ENCODE results near the gene KRT34.
"Not testable (repeated sequence)": the region's sequence is repeated elsewhere in the genome, so short reads cannot be mapped to it uniquely, and the experiment has no call there.

The KRT34 gene

GRCh38 chr17:41393294-41393693 lies 11.2 kb upstream of the KRT34 start:
- H3K9ac ChIP-seq (ENCODE audit: low read depth in 1 of 2, low read length in 2 of 2), result no peak overlapping the region
- H3K36me3 ChIP-seq (ENCODE audit: control insufficient read depth in 1 of 2, insufficient read depth in 2 of 2, low read length in 2 of 2), result no peaks in the 10 kb centered on the region
- no peaks in the 10 kb centered on the region for H3K27me3 ChIP-seq (ENCODE audit: control insufficient read depth in 1 of 2, insufficient read depth in 2 of 2, low read length in 2 of 2)
- no peak overlapping the region for H3K27ac ChIP-seq (ENCODE audit: low read depth, low read length)
- no peak overlapping the region for H3K4me3 ChIP-seq (ENCODE audit: low read depth in 1 of 2, low read length in 2 of 2)
- no peaks in the 10 kb centered on the region for H3K9me3 ChIP-seq (ENCODE audit: control insufficient read depth in 1 of 2, low read length in 2 of 2)
- H3K4me1 ChIP-seq (ENCODE audit: control insufficient read depth in 1 of 2, insufficient read depth in 2 of 2, low read length in 2 of 2), result no peaks in the 10 kb centered on the region

GRCh38 chr17:41392278-41392677 lies 10.2 kb upstream of the KRT34 start:
- no peaks in the 10 kb centered on the region for H3K27me3 ChIP-seq (ENCODE audit: control insufficient read depth in 1 of 2, insufficient read depth in 2 of 2, low read length in 2 of 2)
- no peaks in the 10 kb centered on the region for H3K36me3 ChIP-seq (ENCODE audit: control insufficient read depth in 1 of 2, insufficient read depth in 2 of 2, low read length in 2 of 2)
- H3K27ac ChIP-seq (ENCODE audit: low read depth, low read length), result no peak overlapping the region
- no peak overlapping the region for H3K9ac ChIP-seq (ENCODE audit: low read depth in 1 of 2, low read length in 2 of 2)
- no peaks in the 10 kb centered on the region for H3K9me3 ChIP-seq (ENCODE audit: control insufficient read depth in 1 of 2, low read length in 2 of 2)
- H3K4me3 ChIP-seq (ENCODE audit: low read depth in 1 of 2, low read length in 2 of 2), result no peak overlapping the region
- no peaks in the 10 kb centered on the region for H3K4me1 ChIP-seq (ENCODE audit: control insufficient read depth in 1 of 2, insufficient read depth in 2 of 2, low read length in 2 of 2)

- H3K27me3 ChIP-seq (ENCODE audit: control insufficient read depth in 1 of 2, insufficient read depth in 2 of 2, low read length in 2 of 2), result no peaks in the 10 kb centered on the region
- no peaks in the 10 kb centered on the region for H3K36me3 ChIP-seq (ENCODE audit: control insufficient read depth in 1 of 2, insufficient read depth in 2 of 2, low read length in 2 of 2)
- H3K27ac ChIP-seq (ENCODE audit: low read depth, low read length), result no peak overlapping the region
- no peaks in the 10 kb centered on the region for H3K9me3 ChIP-seq (ENCODE audit: control insufficient read depth in 1 of 2, low read length in 2 of 2)
- H3K4me1 ChIP-seq (ENCODE audit: control insufficient read depth in 1 of 2, insufficient read depth in 2 of 2, low read length in 2 of 2), result no peaks in the 10 kb centered on the region
- H3K9ac ChIP-seq (ENCODE audit: low read depth in 1 of 2, low read length in 2 of 2), result no peak overlapping the region
- H3K4me3 ChIP-seq (ENCODE audit: low read depth in 1 of 2, low read length in 2 of 2), result no peak overlapping the region
Measured at GRCh38 chr17:41391535-41391934, 9.4 kb upstream of the KRT34 start.

GRCh38 chr17:41390411-41390938 lies 8.4 kb upstream of the KRT34 start:
- Histone ChIP-seq H3K9me3 (ENCODE audit: control insufficient read depth in 1 of 2, low read length in 2 of 2) (no peaks in the 10 kb centered on the region), H3K27me3 (ENCODE audit: control insufficient read depth in 1 of 2, insufficient read depth in 2 of 2, low read length in 2 of 2) (no peaks in the 10 kb centered on the region), H3K4me1 (ENCODE audit: control insufficient read depth in 1 of 2, insufficient read depth in 2 of 2, low read length in 2 of 2) (no peaks in the 10 kb centered on the region), H3K9ac (ENCODE audit: low read depth in 1 of 2, low read length in 2 of 2) (no peak overlapping the region), H3K27ac (ENCODE audit: low read depth, low read length) (no peak overlapping the region), H3K36me3 (ENCODE audit: control insufficient read depth in 1 of 2, insufficient read depth in 2 of 2, low read length in 2 of 2) (no peaks in the 10 kb centered on the region), H3K4me3 (ENCODE audit: low read depth in 1 of 2, low read length in 2 of 2) (no peak overlapping the region)

GRCh38 chr17:41387670-41388069 lies 5.6 kb upstream of the KRT34 start:
- H3K9me3 ChIP-seq (ENCODE audit: control insufficient read depth in 1 of 2, low read length in 2 of 2), result no peaks in the 10 kb centered on the region
- no peak overlapping the region for H3K27ac ChIP-seq (ENCODE audit: low read depth, low read length)
- H3K27me3 ChIP-seq (ENCODE audit: control insufficient read depth in 1 of 2, insufficient read depth in 2 of 2, low read length in 2 of 2), result no peaks in the 10 kb centered on the region
- H3K4me1 ChIP-seq (ENCODE audit: control insufficient read depth in 1 of 2, insufficient read depth in 2 of 2, low read length in 2 of 2), result no peaks in the 10 kb centered on the region
- H3K4me3 ChIP-seq (ENCODE audit: low read depth in 1 of 2, low read length in 2 of 2), result no peak overlapping the region
- no peak overlapping the region for H3K9ac ChIP-seq (ENCODE audit: low read depth in 1 of 2, low read length in 2 of 2)
- no peaks in the 10 kb centered on the region for H3K36me3 ChIP-seq (ENCODE audit: control insufficient read depth in 1 of 2, insufficient read depth in 2 of 2, low read length in 2 of 2)

- Histone ChIP-seq H3K27me3 (ENCODE audit: control insufficient read depth in 1 of 2, insufficient read depth in 2 of 2, low read length in 2 of 2) (no peaks in the 10 kb centered on the region), H3K9ac (ENCODE audit: low read depth in 1 of 2, low read length in 2 of 2) (no peak overlapping the region), H3K36me3 (ENCODE audit: control insufficient read depth in 1 of 2, insufficient read depth in 2 of 2, low read length in 2 of 2) (no peaks in the 10 kb centered on the region), H3K4me3 (ENCODE audit: low read depth in 1 of 2, low read length in 2 of 2) (no peak overlapping the region), H3K4me1 (ENCODE audit: control insufficient read depth in 1 of 2, insufficient read depth in 2 of 2, low read length in 2 of 2) (no peaks in the 10 kb centered on the region), H3K27ac (ENCODE audit: low read depth, low read length) (no peak overlapping the region), H3K9me3 (ENCODE audit: control insufficient read depth in 1 of 2, low read length in 2 of 2) (no peaks in the 10 kb centered on the region)
Measured at GRCh38 chr17:41386227-41386626, 4.1 kb upstream of the KRT34 start.

GRCh38 chr17:41383690-41384089 lies 1.6 kb upstream of the KRT34 start:
- H3K9me3 ChIP-seq (ENCODE audit: control insufficient read depth in 1 of 2, low read length in 2 of 2), result no peaks in the 10 kb centered on the region
- H3K9ac ChIP-seq (ENCODE audit: low read depth in 1 of 2, low read length in 2 of 2), result no peak overlapping the region
- H3K27ac ChIP-seq (ENCODE audit: low read depth, low read length), result no peak overlapping the region
- H3K36me3 ChIP-seq (ENCODE audit: control insufficient read depth in 1 of 2, insufficient read depth in 2 of 2, low read length in 2 of 2), result no peaks in the 10 kb centered on the region
- H3K27me3 ChIP-seq (ENCODE audit: control insufficient read depth in 1 of 2, insufficient read depth in 2 of 2, low read length in 2 of 2), result no peaks in the 10 kb centered on the region
- H3K4me1 ChIP-seq (ENCODE audit: control insufficient read depth in 1 of 2, insufficient read depth in 2 of 2, low read length in 2 of 2), result no peaks in the 10 kb centered on the region
- H3K4me3 ChIP-seq (ENCODE audit: low read depth in 1 of 2, low read length in 2 of 2), result no peak overlapping the region

- no peaks in the 10 kb centered on the region for H3K9me3 ChIP-seq (ENCODE audit: control insufficient read depth in 1 of 2, low read length in 2 of 2)
- no peak overlapping the region for H3K9ac ChIP-seq (ENCODE audit: low read depth in 1 of 2, low read length in 2 of 2)
- no peak overlapping the region for H3K4me3 ChIP-seq (ENCODE audit: low read depth in 1 of 2, low read length in 2 of 2)
- no peaks in the 10 kb centered on the region for H3K4me1 ChIP-seq (ENCODE audit: control insufficient read depth in 1 of 2, insufficient read depth in 2 of 2, low read length in 2 of 2)
- peaks cover 0 to 5% of the 10 kb centered on the region in 2 donors for H3K27me3 ChIP-seq (ENCODE audit: control insufficient read depth in 1 of 2, insufficient read depth in 2 of 2, low read length in 2 of 2)
- no peak overlapping the region for H3K27ac ChIP-seq (ENCODE audit: low read depth, low read length)
- no peaks in the 10 kb centered on the region for H3K36me3 ChIP-seq (ENCODE audit: control insufficient read depth in 1 of 2, insufficient read depth in 2 of 2, low read length in 2 of 2)
Measured at GRCh38 chr17:41382394-41382793, 288 bp upstream of the KRT34 start.

- H3K4me1 ChIP-seq (ENCODE audit: control insufficient read depth in 1 of 2, insufficient read depth in 2 of 2, low read length in 2 of 2); H3K27me3 ChIP-seq (ENCODE audit: control insufficient read depth in 1 of 2, insufficient read depth in 2 of 2, low read length in 2 of 2); H3K9ac ChIP-seq (ENCODE audit: low read depth in 1 of 2, low read length in 2 of 2); H3K36me3 ChIP-seq (ENCODE audit: control insufficient read depth in 1 of 2, insufficient read depth in 2 of 2, low read length in 2 of 2); H3K9me3 ChIP-seq (ENCODE audit: control insufficient read depth in 1 of 2, low read length in 2 of 2); H3K4me3 ChIP-seq (ENCODE audit: low read depth in 1 of 2, low read length in 2 of 2); H3K27ac ChIP-seq (ENCODE audit: low read depth, low read length): not testable (repeated sequence)
Measured at GRCh38 chr17:41380091-41380490, 2.0 kb downstream of the KRT34 start.

- Histone ChIP-seq H3K36me3 (ENCODE audit: control insufficient read depth in 1 of 2, insufficient read depth in 2 of 2, low read length in 2 of 2) (no peaks in the 10 kb centered on the region), H3K27ac (ENCODE audit: low read depth, low read length) (no peak overlapping the region), H3K9me3 (ENCODE audit: control insufficient read depth in 1 of 2, low read length in 2 of 2) (no peaks in the 10 kb centered on the region), H3K27me3 (ENCODE audit: control insufficient read depth in 1 of 2, insufficient read depth in 2 of 2, low read length in 2 of 2) (peaks cover 4 to 5% of the 10 kb centered on the region in 2 donors), H3K9ac (ENCODE audit: low read depth in 1 of 2, low read length in 2 of 2) (no peak overlapping the region), H3K4me3 (ENCODE audit: low read depth in 1 of 2, low read length in 2 of 2) (no peak overlapping the region), H3K4me1 (ENCODE audit: control insufficient read depth in 1 of 2, insufficient read depth in 2 of 2, low read length in 2 of 2) (no peaks in the 10 kb centered on the region)
Measured at GRCh38 chr17:41377546-41377945, 4.6 kb downstream of the KRT34 start.

GRCh38 chr17:41369713-41370112 lies 12.4 kb downstream of the KRT34 start, which contains the start of gene KRT33B:
Gene KRT33B (minus strand): TSS chr17:41369813. CDS start chr17:41369750, 63 bp downstream.
- H3K9me3 ChIP-seq (ENCODE audit: control insufficient read depth in 1 of 2, low read length in 2 of 2), result no peaks in the 10 kb centered on the region
- no peak within 1 kb of the TSS for H3K9ac ChIP-seq (ENCODE audit: low read depth in 1 of 2, low read length in 2 of 2)
- H3K27ac ChIP-seq (ENCODE audit: low read depth, low read length), result no peak within 1 kb of the TSS
- H3K36me3 ChIP-seq (ENCODE audit: control insufficient read depth in 1 of 2, insufficient read depth in 2 of 2, low read length in 2 of 2), result no peaks in the 10 kb centered on the region
- H3K4me1 ChIP-seq (ENCODE audit: control insufficient read depth in 1 of 2, insufficient read depth in 2 of 2, low read length in 2 of 2), result no peaks in the 10 kb centered on the region
- H3K27me3 ChIP-seq (ENCODE audit: control insufficient read depth in 1 of 2, insufficient read depth in 2 of 2, low read length in 2 of 2), result peaks cover 0 to 4% of the 10 kb centered on the region in 2 donors
- H3K4me3 ChIP-seq (ENCODE audit: low read depth in 1 of 2, low read length in 2 of 2), result no peak within 1 kb of the TSS
